Upper lobe of left lung (tissue), 6 donors: Measurements from ENCODE around the gene FAM3B. TPM values are rescaled to one million over a fixed set of nuclear protein-coding genes. Genes with fewer than 3 reads are reported as not detected.
"Not testable (repeated sequence)": the region's sequence is repeated elsewhere in the genome, so short reads cannot be mapped to it uniquely, and the experiment has no call there.

Experiments used
- ATAC-seq, 2 donors: fragments of 200-7000 bp; cut with Tn5 transposase; one replicate each; pipeline ENCODE4 v1.9.1; 2022; ENCODE audit warnings: mild to moderate bottlenecking in 2 of 2, moderate library complexity in 2 of 2; ENCODE audit not compliant: low FRiP score in 2 of 2
- DNase-seq, 2 donors: peaks; one replicate each; pipeline ENCODE4 v3.0.0-alpha.2; 2019 to 2020
- H3K27ac ChIP-seq, 4 donors: fragments of 200-600 bp; sonication (generic); one replicate each; pipeline ENCODE4 v1.5.1; 2016 to 2019
- H3K27me3 ChIP-seq, 4 donors: fragments of 200-600 bp; sonication (generic); one replicate each; pipeline ENCODE4 v1.5.1; 2017 to 2019
- H3K36me3 ChIP-seq, 4 donors: fragments of 200-600 bp; sonication (generic); one replicate each; pipeline ENCODE4 v1.5.1; 2016 to 2019
- H3K4me1 ChIP-seq, 4 donors: fragments of 200-600 bp; sonication (generic); one replicate each; pipeline ENCODE4 v1.5.1; 2018 to 2019
- H3K4me3 ChIP-seq, 4 donors: fragments of 200-600 bp; sonication (generic); one replicate each; pipeline ENCODE4 v1.5.1; 2017 to 2019; ENCODE audit warnings: mild to moderate bottlenecking in 2 of 4, moderate library complexity in 1 of 4
- H3K9me3 ChIP-seq, 4 donors: fragments of 200-600 bp; sonication (generic); one replicate each; pipeline ENCODE4 v1.5.1; 2018 to 2019
- CTCF ChIP-seq, 6 experiments: fragments of 450-650 bp in 4 of 6; fragments of 200-600 bp in 2 of 6; sonication (generic) in 2 of 6; IDR thresholded peaks; one replicate each; pipeline ENCODE4 v1.5.1; 2016 to 2019; ENCODE audit warnings: antibody characterized with exemption in 6 of 6
- EP300 ChIP-seq, 4 donors: sonication (generic); formaldehyde crosslinking; IDR thresholded peaks; one replicate each; pipeline ENCODE4 v1.5.1; 2017; ENCODE audit warnings: antibody characterized with exemption in 4 of 4, control low read depth in 2 of 4
- POLR2A ChIP-seq, 4 donors: fragments of 450-650 bp; IDR thresholded peaks; one replicate each; pipeline ENCODE4 v1.5.1; 2016 to 2017; ENCODE audit warnings: antibody characterized with exemption in 4 of 4, mild to moderate bottlenecking in 2 of 4
- POLR2AphosphoS5 ChIP-seq, 2 donors: sonication (generic); formaldehyde crosslinking; IDR thresholded peaks; one replicate each; pipeline ENCODE4 v1.5.1; 2017; ENCODE audit warnings: antibody characterized with exemption in 2 of 2
- WGBS, 2 donors: methylation state at CpG; one replicate each; pipeline ENCODE4 v1.1.5; 2017 to 2018; 5-methylcytosine and 5-hydroxymethylcytosine counted together
- total RNA-seq, 6 donors: library from RNA; depleted of rRNA in 4 of 6; stranded (reverse); fragments of >200 nt in 4 of 6; gene quantifications; one replicate each; pipeline versions ENCODE4 v1.1.0 to v1.2.1, GENCODE V29; 2016 to 2021
- donor health status: DM: no; HTN: no; CAD: no; lungs with moderate emphysema.
- donor health status: DM: no; HTN: yes; CAD: no; lungs with severe emphysema.

Gene FAM3B
- total RNA-seq, 6 donors from 2014 or later = 2.9 to 13.2 (median 4.7) TPM

- Histone ChIP-seq H3K27ac (no peak overlapping the region), H3K36me3 (no peaks in the 10 kb centered on the region), H3K4me1 (no peaks in the 10 kb centered on the region), H3K27me3 (no peaks in the 10 kb centered on the region), H3K4me3 (no peak overlapping the region), H3K9me3 (no peaks in the 10 kb centered on the region)
- DNase-seq (no peak), ATAC-seq (no peak)
- WGBS, 2 donors = 89 to 90% methylated on average over 1 of the region's 1 CpG
- TF ChIP-seq CTCF (IDR thresholded peaks at IDR 0.05) (no peak), POLR2AphosphoS5 (IDR thresholded peaks at IDR 0.05) (no peak), POLR2A (IDR thresholded peaks at IDR 0.05) (no peak), EP300 (IDR thresholded peaks at IDR 0.05) (no peak)
These were observed 13.6 kb upstream of the FAM3B start for GRCh38 chr21:41302976-41303375.

GRCh38 chr21:41304068-41304720 is 12.4 kb upstream of the FAM3B start:
- ATAC-seq (peak in 1 of 2 donors; percentile 34), DNase-seq (peak in 1 of 2 donors; percentile 60)
- no peak overlapping the region for H3K4me3 ChIP-seq
- H3K27ac ChIP-seq = no peak overlapping the region
- WGBS, 2 donors = 93 to 94% methylated on average over 11 to 32 of the region's 40 CpGs
- H3K4me1 ChIP-seq = no peaks in the 10 kb centered on the region
- no peaks in the 10 kb centered on the region for H3K9me3 ChIP-seq
- TF ChIP-seq POLR2A (IDR thresholded peaks at IDR 0.05) = no peak
- no peak for TF ChIP-seq EP300 (IDR thresholded peaks at IDR 0.05)
- no peak for TF ChIP-seq CTCF (IDR thresholded peaks at IDR 0.05)
- no peak for TF ChIP-seq POLR2AphosphoS5 (IDR thresholded peaks at IDR 0.05)
- no peaks in the 10 kb centered on the region for H3K27me3 ChIP-seq
- no peaks in the 10 kb centered on the region for H3K36me3 ChIP-seq

GRCh38 chr21:41307219-41307618 is 9.4 kb upstream of the FAM3B start:
- H3K4me1 ChIP-seq = no peaks in the 10 kb centered on the region
- no peak for DNase-seq
- no peak overlapping the region for H3K27ac ChIP-seq
- no peaks in the 10 kb centered on the region for H3K27me3 ChIP-seq
- H3K36me3 ChIP-seq = no peaks in the 10 kb centered on the region
- H3K9me3 ChIP-seq = no peaks in the 10 kb centered on the region
- no peak for ATAC-seq
- H3K4me3 ChIP-seq = no peak overlapping the region
- TF ChIP-seq POLR2AphosphoS5 (IDR thresholded peaks at IDR 0.05) = no peak
- no peak for TF ChIP-seq EP300 (IDR thresholded peaks at IDR 0.05)
- TF ChIP-seq POLR2A (IDR thresholded peaks at IDR 0.05) = no peak
- TF ChIP-seq CTCF (IDR thresholded peaks at IDR 0.05) = no peak

- H3K27ac ChIP-seq, H3K4me3 ChIP-seq, ATAC-seq, DNase-seq, H3K9me3 ChIP-seq, H3K36me3 ChIP-seq: not testable (repeated sequence)
- Histone ChIP-seq H3K4me1 (peaks cover 8 to 15% (median 14%) of the 10 kb centered on the region in 4 donors), H3K27me3 (peaks cover 0 to 12% (median 7%) of the 10 kb centered on the region in 4 donors)
- WGBS, 2 donors = 98% methylated on average over 3 to 6 of the region's 8 CpGs
These were observed 3.1 kb upstream of the FAM3B start for GRCh38 chr21:41313285-41314164.

- WGBS, 2 donors = 88 to 94% methylated on average over 6 of the region's 6 CpGs
- no peak for TF ChIP-seq POLR2AphosphoS5 (IDR thresholded peaks at IDR 0.05)
- TF ChIP-seq CTCF (IDR thresholded peaks at IDR 0.05) = no peak
- no peak for TF ChIP-seq POLR2A (IDR thresholded peaks at IDR 0.05)
- TF ChIP-seq EP300 (IDR thresholded peaks at IDR 0.05) = no peak
- no peak overlapping the region for H3K4me3 ChIP-seq
- ATAC-seq = no peak
- no peak for DNase-seq
- no peak overlapping the region for H3K27ac ChIP-seq
- H3K27me3 ChIP-seq = peaks cover 0 to 12% (median 7%) of the 10 kb centered on the region in 4 donors
- H3K4me1 ChIP-seq = peaks cover 8 to 15% (median 14%) of the 10 kb centered on the region in 4 donors
- no peaks in the 10 kb centered on the region for H3K9me3 ChIP-seq
- no peaks in the 10 kb centered on the region for H3K36me3 ChIP-seq
These were observed 875 bp upstream of the FAM3B start for GRCh38 chr21:41315726-41316125.
